ENCODE measurements around the gene MLLT6. TPM values are rescaled to one million over a fixed set of nuclear protein-coding genes. Genes with fewer than 3 reads are reported as not detected.

MLLT6 gene
- total RNA-seq, 1 donor from 2014 or later: 209 TPM

DNA sequence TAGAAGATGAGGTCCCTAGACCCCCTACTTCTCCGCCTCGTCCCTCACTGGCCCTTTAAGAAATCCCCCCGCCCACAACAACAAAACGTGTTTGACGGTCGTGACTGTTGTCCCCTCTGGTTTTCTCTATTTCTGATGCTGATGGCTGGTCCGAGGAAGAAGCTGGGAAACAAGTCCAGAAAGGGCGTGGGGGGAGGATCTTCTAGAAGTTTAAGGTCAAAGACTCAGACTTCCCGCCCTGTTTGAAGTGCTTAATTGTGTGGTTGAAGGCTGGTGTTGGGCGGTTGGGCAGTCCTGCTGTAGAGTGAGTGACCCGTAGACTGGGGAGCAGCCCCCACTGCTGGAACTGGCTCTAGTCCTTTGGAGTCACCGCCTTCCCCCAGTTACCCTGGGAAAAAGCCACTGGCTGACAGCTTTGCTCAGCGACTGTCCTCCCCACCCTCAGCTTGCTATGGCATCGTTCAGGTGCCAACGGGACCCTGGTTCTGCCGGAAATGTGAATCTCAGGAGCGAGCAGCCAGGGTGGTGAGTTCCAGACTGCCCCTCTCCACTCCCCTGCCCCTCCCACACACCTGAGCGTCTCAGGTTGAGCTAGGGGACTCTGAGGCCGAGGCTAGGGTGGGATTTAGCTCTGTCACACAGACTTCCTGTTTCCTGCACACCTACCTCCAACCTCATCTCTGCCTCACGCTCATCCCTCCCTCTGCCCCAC, 1.6 kb downstream of the MLLT6 start:
- no peak for DNase-seq (ENCODE audit: low spot score)

DNA sequence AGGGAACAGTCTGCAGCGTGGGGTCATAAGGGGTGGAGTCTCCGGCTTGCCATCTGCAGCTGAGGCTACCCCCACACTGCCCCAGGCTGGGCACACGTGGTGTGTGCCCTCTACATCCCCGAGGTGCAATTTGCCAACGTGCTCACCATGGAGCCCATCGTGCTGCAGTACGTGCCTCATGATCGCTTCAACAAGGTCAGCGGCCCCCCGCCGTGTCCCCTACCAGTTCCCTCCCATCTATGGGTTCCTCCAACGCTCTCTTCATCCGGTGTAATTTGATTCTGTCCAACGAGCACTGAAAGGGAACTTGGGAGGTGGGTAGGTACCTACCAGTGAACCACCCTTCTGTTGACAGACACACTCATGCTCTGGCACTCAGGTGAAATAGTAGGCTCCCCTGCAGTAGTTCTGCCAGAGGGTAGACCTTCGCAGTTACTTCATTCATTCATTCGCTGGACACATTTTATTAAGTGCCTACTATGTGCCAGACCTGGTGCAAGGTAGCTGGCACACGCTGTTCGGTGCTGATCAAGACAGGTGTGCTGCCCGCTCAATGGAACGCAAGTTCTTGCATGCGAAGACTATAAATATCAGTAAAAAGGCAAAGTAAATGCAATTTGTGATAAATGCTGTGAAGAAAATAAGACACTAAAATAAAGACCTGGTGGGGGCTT, 2.7 kb downstream of the MLLT6 start:
- DNase-seq (ENCODE audit: low spot score): no peak

DNA sequence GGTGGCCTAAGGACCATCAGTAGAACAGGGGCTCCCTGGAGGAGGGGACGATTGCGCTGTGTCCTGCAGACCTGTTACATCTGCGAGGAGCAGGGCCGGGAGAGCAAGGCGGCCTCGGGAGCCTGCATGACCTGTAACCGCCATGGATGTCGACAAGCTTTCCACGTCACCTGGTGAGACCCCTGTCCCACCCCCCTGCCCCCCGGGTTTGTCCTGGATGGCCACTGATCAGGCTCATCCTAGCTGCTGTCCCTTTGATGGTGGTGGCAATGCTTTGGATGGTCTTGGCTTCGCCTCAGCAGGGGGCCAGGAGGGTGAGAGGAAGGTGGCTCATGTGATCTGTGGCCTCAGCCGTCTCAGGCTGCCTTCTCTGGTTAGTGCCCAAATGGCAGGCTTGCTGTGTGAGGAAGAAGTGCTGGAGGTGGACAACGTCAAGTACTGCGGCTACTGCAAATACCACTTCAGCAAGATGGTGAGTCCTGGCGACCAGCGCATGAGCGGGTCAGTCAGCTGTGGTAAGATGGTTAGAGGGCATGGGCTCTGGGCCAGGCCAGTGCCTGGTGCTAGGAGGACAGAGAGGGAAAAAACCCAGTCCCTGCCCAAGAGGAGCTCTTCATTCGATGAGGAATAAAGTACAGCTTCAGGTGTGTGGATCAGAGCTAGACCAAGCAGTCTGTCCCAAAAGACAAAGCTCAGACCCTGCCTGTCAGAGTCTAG, 4.2 kb downstream of the MLLT6 start:
- no peak for DNase-seq (ENCODE audit: low spot score)

DNA sequence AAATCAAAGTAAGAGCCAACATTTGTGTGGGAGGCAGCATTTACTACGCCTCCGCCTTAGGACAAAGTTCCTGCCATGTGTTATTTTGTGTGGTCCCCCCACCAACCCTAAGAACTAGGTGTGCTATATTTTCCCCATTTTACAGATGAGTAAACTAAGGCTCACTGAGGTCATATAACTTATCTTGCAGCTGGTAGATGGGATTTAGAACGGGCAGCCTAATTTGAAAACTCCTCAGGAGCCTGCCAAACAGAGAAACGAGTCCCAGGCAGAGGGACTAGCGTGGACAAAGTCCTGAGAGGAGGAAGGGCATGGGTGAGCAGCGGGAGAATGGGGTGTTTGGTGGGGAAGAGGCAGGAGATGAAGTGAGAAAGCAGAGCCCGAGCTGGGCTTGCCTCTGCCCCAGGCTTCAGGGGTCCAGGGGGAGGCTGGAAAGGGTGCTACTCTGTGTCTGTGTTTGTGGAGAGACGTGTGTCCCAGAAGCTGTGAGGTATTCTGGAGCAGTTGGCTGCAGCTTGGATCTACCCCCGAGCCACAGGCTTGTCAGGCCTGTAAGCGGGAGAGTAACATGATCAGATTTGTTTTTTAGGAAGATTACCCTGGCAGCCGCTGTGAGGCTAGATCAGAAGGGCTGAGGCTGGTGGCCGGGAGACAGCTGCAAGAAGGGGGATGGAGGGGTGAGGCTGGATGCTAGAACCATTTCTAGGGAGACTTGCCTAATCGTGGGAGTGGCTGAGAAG, 5.0 kb downstream of the MLLT6 start:
- DNase-seq (ENCODE audit: low spot score): no peak

DNA sequence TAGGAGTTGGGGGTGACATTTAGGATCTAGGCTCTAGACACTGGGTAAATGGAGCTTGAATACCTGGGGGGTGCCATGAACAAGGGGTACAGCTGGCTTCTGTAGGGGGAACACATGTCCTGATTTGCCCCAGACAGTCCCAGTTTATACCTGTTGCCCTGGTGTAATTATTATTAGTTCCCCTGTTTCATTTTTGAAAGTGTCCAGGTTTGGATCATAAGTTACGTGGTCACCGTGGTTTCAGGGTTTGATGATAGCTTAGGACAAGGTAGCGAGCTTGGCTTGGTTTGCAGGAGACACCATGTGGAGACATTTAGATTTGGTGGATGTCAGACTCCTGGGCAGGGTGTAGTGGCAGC, 5.5 kb downstream of the MLLT6 start:
- DNase-seq (ENCODE audit: low spot score): no peak

DNA sequence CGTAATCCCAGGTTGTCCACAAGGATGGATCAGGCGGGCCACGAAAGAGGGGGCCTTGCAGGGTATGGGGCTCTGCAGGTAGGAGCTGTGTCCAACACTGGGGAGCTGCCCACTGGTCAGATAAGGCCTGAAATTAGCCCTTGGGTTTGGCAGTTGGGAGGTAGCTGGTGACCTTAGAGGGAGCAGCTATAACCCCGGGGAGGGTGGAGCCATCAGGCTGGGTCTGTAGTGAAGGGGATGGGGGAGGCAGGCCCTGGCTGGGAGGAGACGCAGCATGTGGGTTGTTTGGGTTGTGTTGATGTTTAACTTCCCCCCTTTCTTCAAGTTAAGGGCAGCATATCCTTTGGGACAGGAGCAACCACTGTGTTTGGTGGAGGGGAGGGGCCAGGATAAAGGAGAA, 5.9 kb downstream of the MLLT6 start:
- DNase-seq (ENCODE audit: low spot score): no peak

DNA sequence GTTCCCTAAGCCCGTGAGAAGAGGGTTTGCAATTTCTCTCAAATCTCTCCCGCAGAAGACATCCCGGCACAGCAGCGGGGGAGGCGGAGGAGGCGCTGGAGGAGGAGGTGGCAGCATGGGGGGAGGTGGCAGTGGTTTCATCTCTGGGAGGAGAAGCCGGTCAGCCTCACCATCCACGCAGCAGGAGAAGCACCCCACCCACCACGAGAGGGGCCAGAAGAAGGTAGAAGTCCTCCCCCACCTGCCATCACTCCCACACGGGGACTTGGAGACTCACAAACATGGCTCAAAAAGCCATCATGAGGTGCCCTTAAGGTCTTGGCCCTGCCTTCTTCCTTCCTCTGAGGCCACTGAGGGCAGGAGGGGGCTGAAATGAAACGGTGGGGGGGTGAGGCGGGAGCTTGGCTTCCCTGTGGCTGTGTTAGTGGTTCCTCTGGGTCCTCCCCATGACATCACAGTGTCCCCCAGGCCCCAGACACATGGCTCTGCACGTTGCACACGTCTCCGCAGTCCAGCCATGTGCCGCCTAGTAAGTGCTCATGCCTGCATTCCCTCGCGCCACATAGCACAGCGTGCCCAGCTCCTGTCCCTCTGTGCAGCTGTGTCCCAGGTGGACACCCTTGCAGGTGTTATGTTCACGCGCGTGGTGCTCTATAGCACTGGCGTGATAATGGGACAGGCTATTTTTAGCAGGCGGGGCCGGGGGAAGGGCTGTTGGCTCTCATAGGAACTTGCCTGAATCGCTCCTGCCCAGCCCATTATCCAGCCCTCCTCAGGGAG, 6.9 kb downstream of the MLLT6 start:
- no peak for DNase-seq (ENCODE audit: low spot score)

DNA sequence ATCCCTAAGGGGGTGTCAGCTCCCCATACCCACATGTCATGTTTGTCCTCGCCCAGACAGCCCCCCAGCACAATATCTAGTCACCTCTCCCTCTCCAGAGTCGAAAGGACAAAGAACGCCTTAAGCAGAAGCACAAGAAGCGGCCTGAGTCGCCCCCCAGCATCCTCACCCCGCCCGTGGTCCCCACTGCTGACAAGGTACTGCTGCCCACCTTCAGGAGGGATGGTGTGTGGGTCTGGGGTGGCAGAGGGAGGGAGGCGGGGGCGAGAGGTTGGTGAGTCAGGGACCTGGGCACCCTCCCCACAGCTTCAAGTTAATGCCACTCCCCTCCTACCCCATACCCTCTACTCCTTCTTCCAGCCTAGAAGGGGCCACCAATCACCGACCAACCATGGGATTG, 7.5 kb downstream of the MLLT6 start:
- DNase-seq (ENCODE audit: low spot score): no peak

DNA sequence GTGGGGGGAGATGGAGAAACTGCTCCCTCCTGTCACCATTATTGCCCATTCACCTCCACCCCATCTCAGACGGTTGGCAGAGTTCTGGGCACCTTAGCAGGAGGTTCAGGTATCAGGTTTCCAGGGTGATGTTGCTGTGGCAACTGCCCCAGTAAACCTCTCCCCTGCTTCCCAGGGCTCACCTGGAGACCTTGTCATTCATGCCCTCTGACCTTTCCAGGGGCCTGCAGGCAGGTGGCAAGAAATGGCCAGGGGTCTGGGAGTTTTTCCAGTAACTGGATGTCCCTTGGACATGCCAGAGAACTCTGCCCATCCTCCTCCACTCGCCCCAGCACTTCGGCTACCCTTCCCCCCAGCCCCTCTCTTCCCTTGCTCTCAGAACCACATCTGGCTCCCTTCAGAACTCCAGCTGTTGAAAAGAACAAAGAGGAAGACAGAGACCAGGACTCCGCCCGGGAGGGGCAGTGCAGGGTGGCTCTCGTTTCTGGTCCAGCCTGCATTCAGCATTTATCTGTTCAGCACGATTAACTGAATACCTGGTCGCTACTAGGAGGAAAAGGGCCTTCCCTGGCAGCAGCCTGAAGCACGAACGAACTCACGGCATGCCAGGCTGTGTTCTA, 8.5 kb downstream of the MLLT6 start:
- DNase-seq (ENCODE audit: low spot score): no peak

DNA sequence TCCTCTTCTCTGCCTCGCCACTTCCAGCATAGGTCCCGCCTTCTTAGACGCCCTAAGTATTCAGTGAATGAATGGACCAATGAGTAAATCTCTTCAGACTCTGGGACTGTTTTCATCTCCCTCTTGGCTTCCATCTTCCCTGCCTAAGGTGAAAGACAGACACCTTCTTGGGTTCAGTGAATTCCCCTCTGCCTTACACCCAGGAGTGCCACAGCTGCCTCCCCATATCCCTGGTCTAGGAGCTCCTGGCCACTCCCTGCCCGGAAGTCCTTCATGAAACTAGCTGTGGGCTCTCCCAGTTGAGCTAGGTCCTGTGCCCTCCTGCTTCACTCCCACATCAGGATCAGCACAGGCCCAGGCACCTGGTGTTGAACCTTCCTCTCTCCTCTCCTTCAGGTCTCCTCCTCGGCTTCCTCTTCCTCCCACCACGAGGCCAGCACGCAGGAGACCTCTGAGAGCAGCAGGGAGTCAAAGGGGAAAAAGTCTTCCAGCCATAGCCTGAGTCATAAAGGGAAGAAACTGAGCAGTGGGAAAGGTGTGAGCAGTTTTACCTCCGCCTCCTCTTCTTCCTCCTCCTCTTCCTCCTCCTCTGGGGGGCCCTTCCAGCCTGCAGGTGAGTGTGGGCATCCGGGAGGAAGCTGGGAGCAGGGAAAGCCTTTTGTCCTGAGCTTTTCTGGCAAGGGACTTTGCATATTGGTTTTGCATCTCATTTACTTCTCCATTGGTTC, 10.3 kb downstream of the MLLT6 start:
- no peak for DNase-seq (ENCODE audit: low spot score)

DNA sequence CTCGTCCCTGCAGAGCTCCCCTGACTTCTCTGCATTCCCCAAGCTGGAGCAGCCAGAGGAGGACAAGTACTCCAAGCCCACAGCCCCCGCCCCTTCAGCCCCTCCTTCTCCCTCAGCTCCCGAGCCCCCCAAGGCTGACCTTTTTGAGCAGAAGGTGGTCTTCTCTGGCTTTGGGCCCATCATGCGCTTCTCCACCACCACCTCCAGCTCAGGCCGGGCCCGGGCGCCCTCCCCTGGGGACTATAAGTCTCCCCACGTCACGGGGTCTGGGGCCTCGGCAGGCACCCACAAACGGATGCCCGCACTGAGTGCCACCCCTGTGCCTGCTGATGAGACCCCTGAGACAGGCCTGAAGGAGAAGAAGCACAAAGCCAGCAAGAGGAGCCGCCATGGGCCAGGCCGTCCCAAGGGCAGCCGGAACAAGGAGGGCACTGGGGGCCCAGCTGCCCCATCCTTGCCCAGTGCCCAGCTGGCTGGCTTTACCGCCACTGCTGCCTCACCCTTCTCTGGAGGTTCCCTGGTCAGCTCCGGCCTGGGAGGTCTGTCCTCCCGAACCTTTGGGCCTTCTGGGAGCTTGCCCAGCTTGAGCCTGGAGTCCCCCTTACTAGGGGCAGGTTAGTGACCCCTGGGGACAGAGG, 11.4 kb downstream of the MLLT6 start:
- DNase-seq (ENCODE audit: low spot score): no peak

DNA sequence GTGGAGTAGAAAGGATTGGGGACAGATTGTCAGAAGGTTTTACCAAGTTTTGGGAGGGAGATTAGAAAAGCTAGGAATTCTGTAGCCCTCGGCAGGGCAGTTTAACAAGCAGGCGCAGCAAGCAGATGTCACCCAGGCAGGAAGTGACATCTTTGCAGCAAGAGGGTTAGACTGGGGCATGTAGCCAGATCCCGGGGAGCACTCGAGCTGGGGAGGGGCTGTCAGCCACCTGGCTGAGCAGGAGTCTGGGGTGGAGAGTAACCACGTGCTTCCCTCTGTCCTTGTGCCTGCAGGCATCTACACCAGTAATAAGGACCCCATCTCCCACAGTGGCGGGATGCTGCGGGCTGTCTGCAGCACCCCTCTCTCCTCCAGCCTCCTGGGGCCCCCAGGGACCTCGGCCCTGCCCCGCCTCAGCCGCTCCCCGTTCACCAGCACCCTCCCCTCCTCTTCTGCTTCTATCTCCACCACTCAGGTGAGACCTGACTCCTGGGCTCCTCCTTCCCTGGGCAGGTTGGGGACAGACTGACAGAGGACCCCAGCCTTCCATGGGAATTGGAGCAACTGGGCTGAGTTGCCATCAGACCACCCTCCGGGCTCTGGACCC, 12.2 kb downstream of the MLLT6 start:
- no peak for DNase-seq (ENCODE audit: low spot score)

DNA sequence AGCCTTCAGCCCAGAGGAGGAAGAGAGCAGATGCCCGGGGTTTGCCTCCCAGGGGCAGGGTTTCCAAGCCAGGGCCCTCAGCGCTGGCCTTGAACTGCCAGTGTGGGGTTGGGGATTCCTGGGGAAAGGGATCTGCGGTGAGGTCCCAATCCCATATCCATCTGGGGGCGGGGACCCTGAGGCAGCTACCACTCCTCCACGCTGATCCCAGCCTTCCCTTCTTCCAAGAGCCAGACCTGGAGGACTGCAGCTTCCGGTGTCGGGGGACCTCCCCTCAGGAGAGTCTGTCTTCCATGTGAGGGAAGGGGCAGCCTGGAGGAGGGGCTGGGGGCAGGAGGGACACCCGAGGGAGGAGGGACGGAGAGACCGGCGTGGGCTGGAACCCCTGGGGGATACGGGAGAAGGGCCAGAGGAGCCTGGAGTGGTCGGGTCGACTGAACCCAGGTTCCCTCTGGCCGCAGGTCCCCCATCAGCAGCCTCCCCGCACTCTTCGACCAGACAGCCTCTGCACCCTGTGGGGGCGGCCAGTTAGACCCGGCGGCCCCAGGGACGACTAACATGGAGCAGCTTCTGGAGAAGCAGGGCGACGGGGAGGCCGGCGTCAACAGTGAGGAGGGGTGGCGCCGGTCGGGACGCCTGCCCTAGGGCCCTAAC, 14.3 kb downstream of the MLLT6 start:
- DNase-seq (ENCODE audit: low spot score): no peak

DNA sequence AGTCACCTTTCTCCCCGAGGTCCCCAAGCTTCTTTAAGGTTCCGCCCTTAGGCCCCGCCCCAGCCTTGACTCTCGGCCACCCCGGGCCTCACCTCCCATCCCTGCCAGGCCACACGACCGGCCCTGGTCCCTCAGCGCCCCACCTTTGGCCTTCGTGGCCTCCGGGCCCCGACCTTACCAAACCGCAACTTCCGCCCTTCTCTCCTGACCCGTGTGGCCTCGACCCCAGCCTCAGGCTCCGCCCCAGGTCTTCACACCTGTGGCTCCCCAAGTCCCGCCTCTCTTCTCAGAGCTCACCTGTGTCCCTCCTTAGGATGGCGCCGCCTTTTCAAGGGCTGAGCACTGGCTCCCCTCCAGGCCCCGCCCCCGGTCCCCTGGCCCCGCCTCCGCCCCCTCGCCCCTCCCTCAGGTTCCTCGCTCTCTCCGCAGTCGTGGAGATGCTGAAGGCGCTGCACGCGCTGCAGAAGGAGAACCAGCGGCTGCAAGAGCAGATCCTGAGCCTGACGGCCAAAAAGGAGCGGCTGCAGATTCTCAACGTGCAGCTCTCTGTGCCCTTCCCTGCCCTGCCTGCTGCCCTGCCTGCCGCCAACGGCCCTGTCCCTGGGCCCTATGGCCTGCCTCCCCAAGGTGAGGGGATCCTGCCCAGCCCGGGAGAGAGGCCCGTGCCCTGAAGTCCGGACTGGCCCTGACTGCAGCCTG, 15.0 kb downstream of the MLLT6 start:
- no peak for DNase-seq (ENCODE audit: low spot score)

DNA sequence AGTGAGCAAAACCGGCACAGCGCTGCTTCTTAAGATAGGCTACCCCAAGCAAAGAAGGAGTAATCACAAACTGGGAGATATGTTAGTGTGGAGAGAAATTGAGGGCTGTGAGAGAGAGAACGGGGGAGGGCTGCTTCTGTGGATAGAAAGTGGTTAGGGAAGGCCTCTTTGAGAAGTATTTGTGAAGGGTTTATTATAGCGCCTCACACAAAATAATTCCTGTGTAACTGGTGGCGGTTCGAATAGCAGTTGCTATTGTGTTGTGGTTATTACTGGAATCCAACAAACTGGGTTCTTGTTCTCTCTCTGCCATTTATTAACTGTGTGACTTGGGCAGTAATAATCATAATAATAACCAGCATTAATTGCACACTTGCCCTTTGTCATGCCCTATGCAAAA, 15.9 kb downstream of the MLLT6 start:
- no peak for DNase-seq (ENCODE audit: low spot score)

DNA sequence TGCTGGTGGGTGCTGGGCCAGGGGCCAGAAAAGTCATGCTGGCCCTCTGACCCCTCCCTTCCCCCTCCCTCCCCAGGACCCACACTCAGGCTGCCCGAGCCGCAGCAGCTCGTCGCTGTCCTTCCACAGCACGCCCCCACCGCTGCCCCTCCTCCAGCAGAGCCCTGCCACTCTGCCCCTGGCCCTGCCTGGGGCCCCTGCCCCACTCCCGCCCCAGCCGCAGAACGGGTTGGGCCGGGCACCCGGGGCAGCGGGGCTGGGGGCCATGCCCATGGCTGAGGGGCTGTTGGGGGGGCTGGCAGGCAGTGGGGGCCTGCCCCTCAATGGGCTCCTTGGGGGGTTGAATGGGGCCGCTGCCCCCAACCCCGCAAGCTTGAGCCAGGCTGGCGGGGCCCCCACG, 16.7 kb downstream of the MLLT6 start:
- DNase-seq (ENCODE audit: low spot score): no peak

DNA sequence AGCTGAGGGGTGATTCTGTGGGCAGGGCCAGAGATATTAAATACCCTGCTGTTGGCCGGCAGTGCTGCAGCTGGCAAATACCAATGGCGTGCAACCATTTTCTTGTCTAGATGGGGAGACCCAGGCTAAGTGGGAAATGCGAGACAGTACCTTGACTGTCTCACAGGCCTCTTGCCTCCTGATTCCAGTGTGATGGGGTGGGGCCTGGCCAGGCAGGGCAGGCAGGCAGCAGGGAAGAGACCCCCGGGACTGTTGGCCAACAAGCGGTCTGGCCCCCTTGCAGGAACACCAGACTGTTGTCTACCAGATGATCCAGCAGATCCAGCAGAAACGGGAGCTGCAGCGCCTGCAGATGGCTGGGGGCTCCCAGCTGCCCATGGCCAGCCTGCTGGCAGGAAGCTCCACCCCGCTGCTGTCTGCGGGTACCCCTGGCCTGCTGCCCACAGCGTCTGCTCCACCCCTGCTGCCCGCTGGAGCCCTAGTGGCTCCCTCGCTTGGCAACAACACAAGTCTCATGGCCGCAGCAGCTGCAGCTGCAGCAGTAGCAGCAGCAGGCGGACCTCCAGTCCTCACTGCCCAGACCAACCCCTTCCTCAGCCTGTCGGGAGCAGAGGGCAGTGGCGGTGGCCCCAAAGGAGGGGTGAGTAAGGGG, 19.4 kb downstream of the MLLT6 start:
- DNase-seq (ENCODE audit: low spot score): no peak

DNA sequence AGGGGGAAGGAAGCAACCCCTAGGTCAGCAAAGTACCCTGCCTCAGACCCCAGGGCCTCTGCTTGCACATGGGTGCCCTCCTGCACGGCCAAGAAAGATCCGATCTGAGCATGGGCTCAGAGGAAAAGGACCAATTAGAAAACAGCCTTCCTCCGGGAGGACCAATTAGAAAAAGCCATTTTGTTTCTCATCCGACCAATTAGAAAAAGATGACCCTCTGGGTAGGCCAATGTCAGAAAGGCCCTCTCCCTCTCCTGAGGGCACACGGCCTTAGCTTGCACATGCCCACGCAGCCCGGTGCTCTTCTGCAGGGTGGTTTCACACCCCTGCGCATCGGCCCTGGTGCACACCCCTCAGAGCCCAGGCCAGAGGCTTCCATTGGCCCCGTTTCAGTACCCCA, 20.0 kb downstream of the MLLT6 start:
- no peak for DNase-seq (ENCODE audit: low spot score)

Measured in ureter (tissue), 1 donor.